Transverse colon (tissue), 4 donors: ENCODE results near the gene GPX8. TPM values are rescaled to one million over a fixed set of nuclear protein-coding genes. Genes with fewer than 3 reads are reported as not detected.

ENCODE experiments used
- DNase-seq: peaks from one replicate; pipeline ENCODE4 v3.0.0-alpha.2; 2019
- H3K27ac ChIP-seq, 4 donors: fragments of 200-600 bp; sonication (generic); 2 replicates each; pipeline ENCODE4 v1.5.1; 2016 to 2018; ENCODE audit warnings: inconsistent platforms in 4 of 4
- H3K27me3 ChIP-seq: fragments of 200-600 bp; sonication (generic); 2 replicates; pipeline ENCODE4 v1.5.1; 2017; ENCODE audit warnings: inconsistent platforms
- H3K36me3 ChIP-seq, 4 donors: fragments of 200-600 bp; sonication (generic); 2 replicates each; pipeline ENCODE4 v1.5.1; 2017 to 2019; ENCODE audit warnings: inconsistent platforms in 4 of 4
- H3K4me1 ChIP-seq, 4 donors: fragments of 200-600 bp; sonication (generic); 2 replicates each; pipeline ENCODE4 v1.5.1; 2017 to 2020; ENCODE audit warnings: inconsistent platforms in 4 of 4
- H3K4me3 ChIP-seq, 4 donors: fragments of 200-600 bp; sonication (generic); 1 replicate in 1 of 4; 2 replicates in 3 of 4; pipeline versions ENCODE4 v1.5.1 to v1.6.1; 2017 to 2019; ENCODE audit warnings: inconsistent platforms in 4 of 4
- H3K9me3 ChIP-seq, 2 donors: fragments of 200-600 bp; sonication (generic); 2 replicates each; pipeline ENCODE4 v1.5.1; 2017 to 2019; ENCODE audit warnings: inconsistent platforms in 2 of 2
- CTCF ChIP-seq, 5 experiments: fragments of 200-600 bp in 3 of 5; fragments of 450-650 bp in 2 of 5; sonication (generic) in 3 of 5; IDR thresholded peaks; 1 replicate in 2 of 5; 2 replicates in 3 of 5; pipeline ENCODE4 v1.5.1; 2016 to 2017; ENCODE audit warnings: antibody characterized with exemption in 5 of 5, inconsistent platforms in 3 of 5, mild to moderate bottlenecking in 2 of 5, moderate library complexity in 1 of 5
- EP300 ChIP-seq: sonication (generic); formaldehyde crosslinking; IDR thresholded peaks from one replicate; pipeline ENCODE4 v1.6.1; 2017; ENCODE audit warnings: antibody characterized with exemption, low read depth
- POLR2A ChIP-seq: fragments of 450-650 bp; IDR thresholded peaks from one replicate; pipeline ENCODE4 v1.6.1; 2016; ENCODE audit warnings: antibody characterized with exemption, mild to moderate bottlenecking, moderate library complexity
- POLR2AphosphoS5 ChIP-seq, 3 donors: sonication (generic); formaldehyde crosslinking; IDR thresholded peaks; one replicate each; pipeline ENCODE4 v1.6.1; 2016; ENCODE audit warnings: antibody characterized with exemption in 3 of 3
- WGBS, 2 donors: methylation state at CpG; one replicate each; pipeline ENCODE4 v1.1.5; 2018; ENCODE audit warnings: low coverage in 1 of 2; 5-methylcytosine and 5-hydroxymethylcytosine counted together
- in situ Hi-C, 4 donors: fragments of 200-750 bp; cut with MboI; loops; one replicate each; pipeline versions ENCODE4 v1.15.0 to v1.15.1; 2017; ENCODE audit warnings: low sequenced_read_pairs in 3 of 4, low pct_ligation_motif_present in 1 of 4, low pct_unique_long_range_greater_than_20kb in 1 of 4
- intact Hi-C: fragments of 100-400 bp; cut with DNase I; formaldehyde crosslinking; loops from one replicate; pipeline ENCODE4 v1.15.1; 2023; ENCODE audit warnings: low total_unique reads
- total RNA-seq, 4 donors: library from RNA; depleted of rRNA; stranded (reverse); fragments of >200 nt; gene quantifications; one replicate each; pipeline ENCODE4 v1.1.0, GENCODE V29; 2016

The GPX8 gene
- total RNA-seq, 4 donors from 2014 or later = 2.7 to 4.0 (median 3.5) TPM; not detected in 1

DNA sequence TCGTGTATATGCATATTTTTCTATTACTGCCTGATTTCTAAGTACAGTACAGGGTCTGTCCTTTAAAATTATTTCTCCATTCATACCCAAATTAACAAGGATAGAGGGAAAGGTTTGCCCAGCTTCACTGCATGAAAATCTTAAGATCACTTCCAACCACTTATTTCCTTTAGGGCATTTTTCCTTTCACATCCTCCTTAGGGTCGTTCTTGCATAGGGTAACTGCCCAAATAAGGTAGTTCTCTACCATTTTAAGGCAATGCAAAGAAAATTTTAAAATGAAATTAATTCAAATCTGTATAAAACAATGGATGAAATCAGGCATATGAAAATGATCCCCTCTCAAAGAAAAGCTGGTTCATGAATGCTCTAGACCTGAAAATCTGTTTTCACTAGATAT, 17.1 kb downstream of the GPX8 start:
- Histone ChIP-seq H3K4me3 (peak overlapping the region in 1 of 4 donors; percentile 38), H3K9me3 (no peaks in the 10 kb centered on the region), H3K4me1 (peaks cover 9 to 32% (median 28%) of the 10 kb centered on the region in 4 donors), H3K36me3 (no peaks in the 10 kb centered on the region), H3K27me3 (peaks cover 88% of the 10 kb centered on the region), H3K27ac (no peak overlapping the region)
- intact Hi-C loops = loop anchor here (10.0 kb wide), 2 partner anchors 48 to 518 kb away; partner anchors contain the start of gene MCIDAS
- no peak for TF ChIP-seq CTCF (IDR thresholded peaks at IDR 0.05)
- in situ Hi-C loops = loop anchor here in 3 of 4 donors (10.0 kb wide), 2 partner anchors 48 to 58 kb away; partner anchors contain the start of genes CCNO (in 2 of the 3) and MCIDAS (in 1 of the 3)
- WGBS, 2 donors = 0 to 9% methylated on average over 2 of the region's 2 CpGs
- DNase-seq = no peak

DNA sequence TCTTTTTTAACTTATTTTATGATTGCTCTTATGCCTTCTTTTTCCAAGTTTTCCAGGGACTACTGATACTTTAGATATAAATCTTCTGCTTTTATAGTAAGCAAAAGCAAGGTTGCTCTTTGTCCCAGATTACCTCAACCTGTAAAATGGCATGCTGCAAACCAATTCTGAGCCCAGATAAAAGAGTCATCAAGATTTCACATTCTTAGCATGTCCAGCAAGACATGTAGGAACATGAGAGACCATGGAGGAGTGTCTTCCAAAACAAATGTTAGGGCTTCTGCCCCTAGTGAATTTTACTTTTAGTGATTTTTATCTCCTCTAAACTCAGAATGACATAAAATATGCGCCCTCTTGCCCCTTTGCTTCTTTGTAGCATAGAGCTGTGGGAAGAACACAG, 20.0 kb downstream of the GPX8 start:
- peaks cover 4 to 17% (median 14%) of the 10 kb centered on the region in 4 donors for H3K4me1 ChIP-seq
- no peak overlapping the region for H3K4me3 ChIP-seq
- intact Hi-C loops = no loop called here
- in situ Hi-C loops = no loop called here
- H3K27ac ChIP-seq = no peak overlapping the region
- no peaks in the 10 kb centered on the region for H3K9me3 ChIP-seq
- peaks cover 93% of the 10 kb centered on the region for H3K27me3 ChIP-seq
- TF ChIP-seq EP300 (no peak), POLR2A (no peak), POLR2AphosphoS5 (IDR thresholded peaks at IDR 0.05) (no peak), CTCF (IDR thresholded peaks at IDR 0.05) (no peak)
- DNase-seq = no peak
- WGBS, 2 donors = 50 to 73% methylated on average over 1 of the region's 1 CpG
- H3K36me3 ChIP-seq = no peaks in the 10 kb centered on the region

DNA sequence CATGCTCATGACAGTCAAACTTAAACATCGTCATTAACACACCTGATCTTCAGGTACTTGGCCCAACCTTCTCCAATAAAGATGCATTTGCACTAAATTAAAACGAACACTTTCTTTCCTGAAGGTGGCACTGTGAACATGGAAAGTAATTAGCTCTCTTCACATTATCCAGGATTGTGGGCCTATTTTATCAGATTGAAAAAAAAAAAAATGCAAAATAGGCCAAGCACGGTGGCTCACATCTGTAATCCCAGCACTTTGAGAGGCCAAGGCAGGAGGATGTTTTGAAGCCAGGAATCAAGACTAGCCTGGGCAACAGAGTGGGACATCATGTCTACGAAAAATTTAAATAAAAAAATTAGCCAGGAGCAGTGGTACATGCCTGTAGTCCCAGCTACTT, 27.4 kb downstream of the GPX8 start:
- Histone ChIP-seq H3K27me3 (peaks cover 95% of the 10 kb centered on the region), H3K4me1 (no peaks in the 10 kb centered on the region), H3K27ac (no peak overlapping the region), H3K36me3 (no peaks in the 10 kb centered on the region), H3K4me3 (no peak overlapping the region), H3K9me3 (no peaks in the 10 kb centered on the region)
- WGBS, 2 donors = 39 to 44% methylated on average over 4 of the region's 4 CpGs
- TF ChIP-seq POLR2A (no peak), POLR2AphosphoS5 (IDR thresholded peaks at IDR 0.05) (no peak), CTCF (IDR thresholded peaks at IDR 0.05) (peak in 3 of 5 experiments; percentile 24 to 35 (median 28)), EP300 (no peak)
- intact Hi-C loops (no loop called here), in situ Hi-C loops (no loop called here)
- no peak for DNase-seq

- no peaks in the 10 kb centered on the region for H3K4me1 ChIP-seq
- intact Hi-C loops (no loop called here), in situ Hi-C loops (no loop called here)
- H3K36me3 ChIP-seq = no peaks in the 10 kb centered on the region
- H3K9me3 ChIP-seq = no peaks in the 10 kb centered on the region
- H3K4me3 ChIP-seq = no peak overlapping the region
- 45 to 51% methylated on average over 6 of the region's 6 CpGs for WGBS, 2 donors
- H3K27ac ChIP-seq = no peak overlapping the region
- DNase-seq = no peak
- peaks cover 96% of the 10 kb centered on the region for H3K27me3 ChIP-seq
- TF ChIP-seq POLR2A = no peak
- no peak for TF ChIP-seq POLR2AphosphoS5 (IDR thresholded peaks at IDR 0.05)
- no peak for TF ChIP-seq EP300
- TF ChIP-seq CTCF (IDR thresholded peaks at IDR 0.05) = no peak
These were observed 28.9 kb downstream of the GPX8 start for GRCh38 chr5:55188656-55189540.
